ENCODE results near the gene USP34. TPM values are rescaled to one million over a fixed set of nuclear protein-coding genes. Genes with fewer than 3 reads are reported as not detected.

Gene USP34
- total and polyA plus RNA-seq, 2 of the 8 experiments (the other 6 are each of a cell fraction or from before 2014, with no cell fraction given): 56.7 to 91.7 TPM

GRCh38 chr2:61158356-61158955 is 312.4 kb downstream of the USP34 start:
- H3K4me1 ChIP-seq (replicated peaks in 1 of 4; ENCODE audit: control insufficient read depth in 3 of 4, insufficient read depth in 4 of 4, low read length in 3 of 4): no peaks in the 10 kb centered on the region
- ChIA-PET POLR2A (ENCODE audit: partially characterized antibody) (no interaction called here), CTCF (ENCODE audit: partially characterized antibody) (no interaction called here)
- H3K23ac ChIP-seq (ENCODE audit: insufficient read length): no peak overlapping the region
- no peak overlapping the region for H3K4ac ChIP-seq (replicated peaks; ENCODE audit: insufficient read length, low read depth, low read length)
- H2BK120ac ChIP-seq (replicated peaks; ENCODE audit: low read depth, low read length): no peak overlapping the region
- no peak overlapping the region for H2AK5ac ChIP-seq (ENCODE audit: low read depth, low read length)
- no peak overlapping the region for H2AFZ ChIP-seq (ENCODE audit: low read length)
- H3K23me2 ChIP-seq (ENCODE audit: low read depth, low read length): no peaks in the 10 kb centered on the region
- WGBS, 2 experiments (ENCODE audit: extremely low coverage in 1 of 2, insufficient coverage in 1 of 2, insufficient read length in 1 of 2, insufficient replicate concordance in 2 of 2, low coverage in 1 of 2, low lambda C conversion rate in 2 of 2, missing lambda C conversion rate in 1 of 2): 86% methylated on average over 3 of the region's 3 CpGs; no CpG with 5 or more reads in 1 of the 2 experiments
- no peak overlapping the region for H3K4me3 ChIP-seq (ENCODE audit: extremely low read depth in 1 of 4, insufficient read depth in 2 of 4, low read depth in 3 of 4, low read length in 4 of 4)
- H3K56ac ChIP-seq (replicated peaks; ENCODE audit: insufficient read length, low read depth, low read length): no peak overlapping the region
- H3K4me2 ChIP-seq (ENCODE audit: insufficient read depth in 1 of 2, low read depth in 2 of 2, low read length in 2 of 2): no peak overlapping the region
- H2BK15ac ChIP-seq (ENCODE audit: low read length): no peak overlapping the region
- no peak for FAIRE-seq
- no peak overlapping the region for H3K9ac ChIP-seq (replicated peaks in 1 of 4; ENCODE audit: extremely low read depth in 1 of 4, low read depth in 3 of 4, low read length in 3 of 4)
- no peaks in the 10 kb centered on the region for H3K79me2 ChIP-seq (ENCODE audit: control insufficient read depth in 1 of 2, insufficient read depth in 2 of 2, low read length in 2 of 2)
- H4K20me1 ChIP-seq (replicated peaks in 1 of 2; ENCODE audit: control insufficient read depth in 1 of 2, insufficient read depth in 2 of 2, low read length in 2 of 2): no peaks in the 10 kb centered on the region
- H3K14ac ChIP-seq (ENCODE audit: insufficient read length): no peak overlapping the region
- no peaks in the 10 kb centered on the region; a peak in 1 of 8 replicates for H3K36me3 ChIP-seq (ENCODE audit: control insufficient read depth in 2 of 4, insufficient read depth in 4 of 4, low read length in 3 of 4)
- no peaks in the 10 kb centered on the region for H3K9me3 ChIP-seq (ENCODE audit: insufficient read depth in 2 of 2, low read depth in 1 of 2, low read length in 1 of 2)
- DNase-seq (ENCODE audit: low read depth in 1 of 2, low spot score in 2 of 2): no peak
- TF ChIP-seq ASH2L (IDR thresholded peaks at IDR 0.05; ENCODE audit: low read length) (no peak), POLR2A (IDR thresholded peaks at IDR 0.05; ENCODE audit: control extremely low read depth in 1 of 2, low read depth in 2 of 2, low read length in 2 of 2) (no peak), CTBP2 (IDR thresholded peaks at IDR 0.05; ENCODE audit: borderline replicate concordance, insufficient read depth, insufficient read length, low read length) (no peak), YY1 (IDR thresholded peaks at IDR 0.05; ENCODE audit: low read depth, low read length) (no peak), HDAC2 (IDR thresholded peaks at IDR 0.05; ENCODE audit: borderline replicate concordance in 1 of 2, low read depth in 2 of 2, low read length in 2 of 2) (no peak), SIRT6 (IDR thresholded peaks at IDR 0.05; ENCODE audit: low read length) (no peak), RAD21 (IDR thresholded peaks at IDR 0.05 in 1 of 2, conservative IDR thresholded peaks at IDR 0.05 in 1 of 2; ENCODE audit: low read depth in 2 of 2, low read length in 2 of 2) (no peak)
- no peak overlapping the region for H4K91ac ChIP-seq (replicated peaks; ENCODE audit: insufficient read length, low read length)
- no peak overlapping the region for H3K27ac ChIP-seq (ENCODE audit: low read depth, low read length)
- H3K27me3 ChIP-seq (replicated peaks in 1 of 4; ENCODE audit: control insufficient read depth in 3 of 4, extremely low read depth in 1 of 4, insufficient read depth in 3 of 4, low read length in 3 of 4): no peaks in the 10 kb centered on the region
- H2BK12ac ChIP-seq (ENCODE audit: low read depth, low read length): no peak overlapping the region
- H4K5ac ChIP-seq (ENCODE audit: insufficient read length, low read depth, low read length): no peak overlapping the region
- H2BK5ac ChIP-seq (ENCODE audit: low read depth, low read length): no peak overlapping the region
- H2BK20ac ChIP-seq (ENCODE audit: low read length): no peak overlapping the region
- H3K18ac ChIP-seq (ENCODE audit: extremely low read depth, low read length): no peak overlapping the region
- H3K79me1 ChIP-seq (ENCODE audit: low read depth, low read length): no peaks in the 10 kb centered on the region
- H4K8ac ChIP-seq (ENCODE audit: extremely low read depth, insufficient read depth, low read length): no peak overlapping the region

All from H1 (cell line).